GM19238 (cell line): Measurements from ENCODE around the gene MAGEA2B.
"Not testable (repeated sequence)": the region's sequence is repeated elsewhere in the genome, so short reads cannot be mapped to it uniquely, and the experiment has no call there.

ENCODE experiments used
- DNase-seq: peaks from one replicate; pipeline ENCODE4 v3.0.0; 2011; ENCODE audit warnings: low spot score; ENCODE audit not compliant: insufficient read length

MAGEA2B gene

GRCh38 chrX:152713815-152714787 is at the start of gene MAGEA2B:
Gene MAGEA2B, plus strand, starts transcription at chrX:152714628. Its CDS starts 2,479 bp downstream, at chrX:152717107.
- DNase-seq = not testable (repeated sequence)

- DNase-seq = no peak
Observed at GRCh38 chrX:152674135-152674534, 40.3 kb upstream of the MAGEA2B start.

GRCh38 chrX:152674652-152675051 is 39.8 kb upstream of the MAGEA2B start:
- DNase-seq = not testable (repeated sequence)

GRCh38 chrX:152681012-152681411 is 33.4 kb upstream of the MAGEA2B start:
- DNase-seq = not testable (repeated sequence)

- DNase-seq = not testable (repeated sequence)
Observed at GRCh38 chrX:152697952-152698931, 16.2 kb upstream of the MAGEA2B start, which contains the start of gene MAGEA3. Gene MAGEA3, plus strand, starts transcription at chrX:152698794. Its CDS starts 2,039 bp downstream, at chrX:152700833.

GRCh38 chrX:152700390-152700789 is 14.0 kb upstream of the MAGEA2B start:
- not testable (repeated sequence) for DNase-seq

- DNase-seq = not testable (repeated sequence)
Observed at GRCh38 chrX:152706500-152706899, 7.9 kb upstream of the MAGEA2B start.

- DNase-seq = not testable (repeated sequence)
Observed at GRCh38 chrX:152709173-152709572, 5.3 kb upstream of the MAGEA2B start, which contains the start of gene CSAG2. Gene CSAG2, minus strand, starts transcription at chrX:152709273. Its CDS starts 161 bp downstream, at chrX:152709112.

- not testable (repeated sequence) for DNase-seq
Observed at GRCh38 chrX:152713195-152713594, 1.2 kb upstream of the MAGEA2B start.

GRCh38 chrX:152725409-152725808 is 11.0 kb downstream of the MAGEA2B start:
- no peak for DNase-seq

GRCh38 chrX:152733261-152733975 is 19.0 kb downstream of the MAGEA2B start, which contains the start of the genes CSAG1 and MAGEA12:
Gene CSAG1, minus strand, starts transcription at chrX:152733721. Its CDS starts 1,261 bp downstream, at chrX:152732460.
Gene MAGEA12, plus strand, starts transcription at chrX:152733757. Its CDS starts 2,405 bp downstream, at chrX:152736162.
- no peak for DNase-seq

- DNase-seq = not testable (repeated sequence)
Observed at GRCh38 chrX:152734143-152734858, 19.9 kb downstream of the MAGEA2B start.

- DNase-seq = no peak
Observed at GRCh38 chrX:152735101-152735500, 20.7 kb downstream of the MAGEA2B start.

GRCh38 chrX:152735860-152736511 is 21.6 kb downstream of the MAGEA2B start:
- DNase-seq = no peak

- DNase-seq = not testable (repeated sequence)
Observed at GRCh38 chrX:152736528-152736927, 22.1 kb downstream of the MAGEA2B start.

GRCh38 chrX:152738560-152738959 is 24.1 kb downstream of the MAGEA2B start:
- DNase-seq = no peak

GRCh38 chrX:152753686-152754650 is 39.5 kb downstream of the MAGEA2B start, which contains the start of gene MAGEA2:
Gene MAGEA2, minus strand, starts transcription at chrX:152753842. Its CDS starts 2,479 bp downstream, at chrX:152751363.
- not testable (repeated sequence) for DNase-seq

GRCh38 chrX:152754871-152755270 is 40.4 kb downstream of the MAGEA2B start:
- not testable (repeated sequence) for DNase-seq
